Lower leg skin (tissue), 4 donors: Measurements from ENCODE around the gene ENOX1. TPM values are rescaled to one million over a fixed set of nuclear protein-coding genes. Genes with fewer than 3 reads are reported as not detected.

Experiments used
- DNase-seq, 2 donors: peaks; one replicate each; pipeline ENCODE4 v3.0.0-alpha.2; 2019; ENCODE audit warnings: low spot score in 2 of 2
- H3K4me3 ChIP-seq: fragments of 200-600 bp; sonication (generic); 2 replicates; pipeline ENCODE4 v1.5.1; 2017; ENCODE audit warnings: mild to moderate bottlenecking, low read depth; ENCODE audit not compliant: poor library complexity, severe bottlenecking
- POLR2A ChIP-seq, 2 donors: fragments of 450-650 bp; IDR thresholded peaks; one replicate each; pipeline ENCODE4 v1.6.1; 2016 to 2017; ENCODE audit warnings: antibody characterized with exemption in 2 of 2, mild to moderate bottlenecking in 1 of 2, moderate library complexity in 1 of 2
- WGBS, 2 donors: methylation state at CpG; one replicate each; pipeline ENCODE4 v1.1.5; 2018; 5-methylcytosine and 5-hydroxymethylcytosine counted together
- intact Hi-C: fragments of 100-400 bp; cut with DNase I; formaldehyde crosslinking; loops from one replicate; pipeline ENCODE4 v1.15.0; 2023; ENCODE audit warnings: low total_unique reads
- total RNA-seq, 4 donors: library from RNA; depleted of rRNA; stranded (reverse); fragments of >200 nt; gene quantifications; one replicate each; pipeline ENCODE4 v1.1.0, GENCODE V29; 2016
- TF ChIP-seq, protein P1 (sequence below), 3 donors: fragments of 450-650 bp; IDR thresholded peaks; one replicate each; pipeline ENCODE4 v1.5.1; 2016; ENCODE audit warnings: antibody characterized with exemption in 3 of 3, mild to moderate bottlenecking in 3 of 3, moderate library complexity in 2 of 3

The ENOX1 gene
- total RNA-seq, 4 donors from 2014 or later: 0.11 to 0.52 (median 0.30) TPM

DNA sequence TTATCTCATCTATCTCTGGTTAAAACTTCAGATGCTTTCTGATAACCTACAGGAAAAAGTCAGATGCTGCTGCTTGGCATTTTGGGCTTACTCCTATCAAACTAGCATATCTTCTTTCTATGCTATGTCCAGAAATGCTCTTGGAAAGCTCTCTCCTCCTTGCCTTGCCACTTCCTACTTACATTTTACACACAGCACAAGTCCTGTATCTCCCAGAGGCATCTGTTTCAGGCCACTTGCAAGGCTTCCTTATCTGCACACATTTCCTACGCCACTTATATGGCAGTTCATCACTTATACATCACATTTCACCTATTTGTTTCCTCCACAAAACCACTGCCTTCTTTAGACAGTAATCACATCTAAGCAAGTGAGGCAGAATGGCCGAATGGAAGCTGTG lies 543.1 kb downstream of the ENOX1 start:
- 80 to 91% methylated on average over 2 of the region's 2 CpGs for WGBS, 2 donors
- DNase-seq: no peak
- intact Hi-C loops: no loop called here
- TF ChIP-seq, protein P1, sequence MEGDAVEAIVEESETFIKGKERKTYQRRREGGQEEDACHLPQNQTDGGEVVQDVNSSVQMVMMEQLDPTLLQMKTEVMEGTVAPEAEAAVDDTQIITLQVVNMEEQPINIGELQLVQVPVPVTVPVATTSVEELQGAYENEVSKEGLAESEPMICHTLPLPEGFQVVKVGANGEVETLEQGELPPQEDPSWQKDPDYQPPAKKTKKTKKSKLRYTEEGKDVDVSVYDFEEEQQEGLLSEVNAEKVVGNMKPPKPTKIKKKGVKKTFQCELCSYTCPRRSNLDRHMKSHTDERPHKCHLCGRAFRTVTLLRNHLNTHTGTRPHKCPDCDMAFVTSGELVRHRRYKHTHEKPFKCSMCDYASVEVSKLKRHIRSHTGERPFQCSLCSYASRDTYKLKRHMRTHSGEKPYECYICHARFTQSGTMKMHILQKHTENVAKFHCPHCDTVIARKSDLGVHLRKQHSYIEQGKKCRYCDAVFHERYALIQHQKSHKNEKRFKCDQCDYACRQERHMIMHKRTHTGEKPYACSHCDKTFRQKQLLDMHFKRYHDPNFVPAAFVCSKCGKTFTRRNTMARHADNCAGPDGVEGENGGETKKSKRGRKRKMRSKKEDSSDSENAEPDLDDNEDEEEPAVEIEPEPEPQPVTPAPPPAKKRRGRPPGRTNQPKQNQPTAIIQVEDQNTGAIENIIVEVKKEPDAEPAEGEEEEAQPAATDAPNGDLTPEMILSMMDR (IDR thresholded peaks at IDR 0.05): no peak
- TF ChIP-seq POLR2A (IDR thresholded peaks at IDR 0.05): no peak
- H3K4me3 ChIP-seq: no peak overlapping the region

DNA sequence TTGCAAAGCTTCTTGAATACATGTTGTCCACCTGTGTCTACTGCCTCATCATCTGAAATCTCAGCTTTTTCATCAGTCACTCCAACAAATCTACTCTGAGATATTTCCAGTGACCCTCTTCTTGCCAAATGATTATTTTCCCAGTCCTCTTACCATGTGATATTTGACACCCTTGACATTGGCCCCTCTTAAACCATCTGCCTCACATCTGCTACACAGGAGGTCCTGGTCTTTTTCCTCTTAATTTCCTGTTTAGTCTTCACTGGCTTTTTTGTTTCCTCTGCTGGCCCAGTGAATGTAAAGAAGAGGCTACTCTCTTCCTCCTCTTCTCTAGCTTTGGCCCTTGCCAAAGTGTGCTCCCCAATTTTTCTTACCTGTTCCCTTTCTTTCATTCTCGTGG lies 544.7 kb downstream of the ENOX1 start:
- no peak overlapping the region for H3K4me3 ChIP-seq
- TF ChIP-seq POLR2A (IDR thresholded peaks at IDR 0.05): no peak
- TF ChIP-seq, protein P1 (IDR thresholded peaks at IDR 0.05): no peak
- intact Hi-C loops: no loop called here
- DNase-seq: no peak
- 77 to 100% methylated on average over 1 of the region's 1 CpG for WGBS, 2 donors

DNA sequence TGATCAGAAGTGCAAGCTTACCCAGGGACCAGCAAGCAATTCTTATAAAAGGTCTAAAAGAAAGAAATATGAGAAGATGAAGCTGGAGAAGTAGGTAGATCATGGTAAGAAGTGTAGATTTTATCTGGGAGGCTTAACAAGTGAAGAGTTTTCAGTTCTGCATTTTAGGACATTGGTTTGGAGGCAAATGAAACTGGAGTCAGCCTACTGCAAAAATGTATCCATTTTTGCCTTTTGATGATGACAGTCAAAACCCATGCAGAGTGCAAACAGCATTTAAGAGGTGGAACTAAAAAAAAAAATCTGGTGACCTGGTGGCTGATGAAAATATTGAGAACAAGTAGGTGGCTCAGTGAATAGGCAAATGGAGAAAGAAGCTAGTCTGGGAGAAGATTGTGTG lies 546.5 kb downstream of the ENOX1 start:
- TF ChIP-seq POLR2A (IDR thresholded peaks at IDR 0.05): no peak
- TF ChIP-seq, protein P1 (IDR thresholded peaks at IDR 0.05): no peak
- intact Hi-C loops: no loop called here

DNA sequence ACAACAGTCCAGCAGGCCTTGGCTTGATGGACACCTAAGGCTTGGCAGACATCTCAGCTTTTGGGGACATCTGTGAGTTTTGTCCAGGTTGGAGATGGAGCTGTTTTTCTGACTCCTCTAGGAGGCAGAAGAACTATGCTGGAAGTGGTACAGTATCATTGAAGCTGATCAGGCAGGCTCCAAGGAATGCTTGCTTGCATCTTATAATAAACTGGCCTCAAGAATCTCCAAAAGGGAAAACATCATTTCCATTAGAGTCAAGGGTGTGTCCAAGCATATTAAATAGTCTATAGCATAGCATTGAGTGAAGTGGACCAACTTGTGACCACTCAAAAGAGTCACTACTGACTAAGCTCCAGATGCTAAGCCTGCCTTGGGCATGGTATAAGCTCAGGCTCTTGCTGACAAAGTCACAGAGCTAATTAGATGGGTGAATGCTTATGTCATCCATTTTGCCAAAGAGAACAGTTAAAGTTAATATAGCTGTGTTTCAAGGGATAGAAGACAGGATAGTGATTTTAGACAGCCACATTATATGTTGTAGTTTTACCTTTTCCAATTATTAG lies 547.4 kb downstream of the ENOX1 start:
- no peak for DNase-seq
- no peak overlapping the region for H3K4me3 ChIP-seq
- TF ChIP-seq POLR2A (IDR thresholded peaks at IDR 0.05): no peak
- TF ChIP-seq, protein P1 (IDR thresholded peaks at IDR 0.05): no peak
- intact Hi-C loops: no loop called here

More for the DNA sequence above, 546.5 kb downstream of the ENOX1 start:
- H3K4me3 ChIP-seq: no peak overlapping the region
- no peak for DNase-seq

DNA sequence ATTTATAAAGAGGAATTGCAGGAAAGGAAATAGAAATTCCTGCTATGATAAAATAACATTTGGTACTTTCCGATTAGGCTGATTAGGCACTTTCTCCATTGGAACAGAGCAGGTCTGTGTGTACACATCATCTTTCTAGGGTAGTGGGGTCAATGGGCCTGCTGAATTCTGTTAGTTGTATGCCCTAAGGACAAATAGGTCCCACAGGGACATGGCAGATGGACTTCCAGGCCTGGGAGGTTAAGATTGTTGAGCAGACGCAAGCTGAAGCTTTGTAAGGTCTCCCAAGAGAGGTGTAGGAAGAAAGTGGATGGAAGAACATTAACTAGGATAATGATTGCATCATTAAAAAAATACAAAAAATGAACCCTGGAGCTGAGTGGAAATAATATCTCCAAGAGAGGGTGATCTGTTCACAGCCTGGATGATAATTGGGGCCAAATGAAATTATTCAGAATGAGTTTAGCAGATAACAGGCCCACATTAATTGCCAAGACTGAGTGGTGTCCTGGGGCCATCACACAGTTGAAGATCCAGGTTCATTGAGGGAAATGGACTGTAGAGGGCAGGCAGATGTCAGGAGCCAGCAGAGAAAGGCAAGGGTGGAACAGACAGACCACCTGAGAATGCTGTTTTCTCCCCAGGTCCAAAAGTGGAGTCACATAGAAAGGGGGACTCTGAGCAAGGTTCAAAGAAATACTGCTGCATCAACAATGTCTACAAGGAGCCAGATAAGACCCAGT lies 548.3 kb downstream of the ENOX1 start:
- DNase-seq: no peak
- intact Hi-C loops: no loop called here
- H3K4me3 ChIP-seq: no peak overlapping the region
- no peak for TF ChIP-seq POLR2A (IDR thresholded peaks at IDR 0.05)
- TF ChIP-seq, protein P1 (IDR thresholded peaks at IDR 0.05): no peak
- 88% methylated on average over 2 of the region's 2 CpGs for WGBS, 2 donors
